Measurements from ENCODE around the gene TRAFD1.

Gene TRAFD1

GRCh38 chr12:112116232-112117060, 8.9 kb upstream of the TRAFD1 start:
- CTCF ChIA-PET = no interaction called here
- POLR2A ChIA-PET = interaction anchor here (0.5 to 2.4 kb wide), 12 partner anchors 9 to 271 kb away, joined by 3 to 36 read pairs (median 4); partner anchors contain the start of gene TRAFD1
- peak; percentile 84 for DNase-seq (ENCODE audit: extremely low spot score)
- TF ChIP-seq L3MBTL2 (conservative IDR thresholded peaks at IDR 0.05) (peak; percentile 42), HDGF (IDR thresholded peaks at IDR 0.05; ENCODE audit: borderline replicate concordance) (no peak)

GRCh38 chr12:112117685-112118084, 7.7 kb upstream of the TRAFD1 start:
- TF ChIP-seq ELF4 (IDR thresholded peaks at IDR 0.05) (no peak), CTBP1 (IDR thresholded peaks at IDR 0.05; ENCODE audit: borderline replicate concordance) (no peak), SUZ12 (IDR thresholded peaks at IDR 0.05) (no peak), ARNT (IDR thresholded peaks at IDR 0.05) (no peak), PKNOX1 (IDR thresholded peaks at IDR 0.05) (no peak), TARDBP (IDR thresholded peaks at IDR 0.05) (no peak), FOXM1 (IDR thresholded peaks at IDR 0.05; ENCODE audit: borderline replicate concordance) (no peak), FOXA1 (IDR thresholded peaks at IDR 0.05) (no peak), NFRKB (IDR thresholded peaks at IDR 0.05) (no peak), ZNF384 (IDR thresholded peaks at IDR 0.05) (no peak), HDGF (IDR thresholded peaks at IDR 0.05; ENCODE audit: borderline replicate concordance) (no peak), BHLHE40 (IDR thresholded peaks at IDR 0.05; ENCODE audit: borderline replicate concordance) (no peak), LEF1 (IDR thresholded peaks at IDR 0.05; ENCODE audit: borderline replicate concordance) (no peak), SP1 (IDR thresholded peaks at IDR 0.05) (no peak), FOXK2 (IDR thresholded peaks at IDR 0.05) (no peak), L3MBTL2 (conservative IDR thresholded peaks at IDR 0.05) (no peak)
- POLR2A ChIA-PET = interaction anchor here (2.1 to 2.4 kb wide), 2 partner anchors 8 to 269 kb away, joined by 10 to 36 read pairs; partner anchors contain the start of gene TRAFD1
- no peak for DNase-seq (ENCODE audit: extremely low spot score)
- CTCF ChIA-PET = interaction anchor here (0.6 kb wide), 1 partner anchor 27 kb away, joined by 3 read pairs; no protein-coding TSS in a partner anchor

- ChIA-PET CTCF (interaction anchor here (0.7 kb wide), 1 partner anchor 42 kb away, joined by 4 read pairs; no protein-coding TSS in a partner anchor), POLR2A (interaction anchor here (0.7 to 2.5 kb wide), 5 partner anchors 9 to 16 kb away, joined by 3 to 16 read pairs (median 3); partner anchors contain the start of gene NAA25)
- TF ChIP-seq ZNF384 (IDR thresholded peaks at IDR 0.05) (no peak), LEF1 (IDR thresholded peaks at IDR 0.05; ENCODE audit: borderline replicate concordance) (no peak), ARNT (IDR thresholded peaks at IDR 0.05) (no peak), FOXM1 (IDR thresholded peaks at IDR 0.05; ENCODE audit: borderline replicate concordance) (no peak)
- no peak for DNase-seq (ENCODE audit: extremely low spot score)
Observed at GRCh38 chr12:112121780-112122565, 3.4 kb upstream of the TRAFD1 start.

- CTCF ChIA-PET = interaction anchor here (0.6 kb wide), 1 partner anchor 185 kb away, joined by 3 read pairs; no protein-coding TSS in a partner anchor
Observed at GRCh38 chr12:112122823-112123690, 2.3 kb upstream of the TRAFD1 start.

GRCh38 chr12:112124918-112125249, 476 bp upstream of the TRAFD1 start:
- ChIA-PET CTCF (interaction anchor here (0.6 to 1.0 kb wide), 3 partner anchors 11 to 77 kb away, joined by 3 read pairs; no protein-coding TSS in a partner anchor), POLR2A (interaction anchor here (0.6 to 2.8 kb wide), 8 partner anchors 8 to 113 kb away, joined by 3 to 36 read pairs (median 4); partner anchors contain the start of gene NAA25)
- no peak for DNase-seq (ENCODE audit: extremely low spot score)
- TF ChIP-seq NFRKB (IDR thresholded peaks at IDR 0.05) (no peak), BHLHE40 (IDR thresholded peaks at IDR 0.05; ENCODE audit: borderline replicate concordance) (no peak), SUZ12 (IDR thresholded peaks at IDR 0.05) (no peak), CTBP1 (IDR thresholded peaks at IDR 0.05; ENCODE audit: borderline replicate concordance) (no peak), HDGF (IDR thresholded peaks at IDR 0.05; ENCODE audit: borderline replicate concordance) (no peak), LEF1 (IDR thresholded peaks at IDR 0.05; ENCODE audit: borderline replicate concordance) (no peak), FOXK2 (IDR thresholded peaks at IDR 0.05) (no peak), ZNF384 (IDR thresholded peaks at IDR 0.05) (no peak), ELF4 (IDR thresholded peaks at IDR 0.05) (no peak), TARDBP (IDR thresholded peaks at IDR 0.05) (no peak), SP1 (IDR thresholded peaks at IDR 0.05) (no peak), FOXM1 (IDR thresholded peaks at IDR 0.05; ENCODE audit: borderline replicate concordance) (no peak), ARNT (IDR thresholded peaks at IDR 0.05) (no peak), PKNOX1 (IDR thresholded peaks at IDR 0.05) (no peak), FOXA1 (IDR thresholded peaks at IDR 0.05) (no peak), L3MBTL2 (conservative IDR thresholded peaks at IDR 0.05) (no peak)

More at GRCh38 chr12:112122823-112123690, 2.3 kb upstream of the TRAFD1 start:
- TF ChIP-seq ZNF384 (IDR thresholded peaks at IDR 0.05) (0 out of 2 replicates have a peak, but pooled peaks have one; percentile 27), NFRKB (IDR thresholded peaks at IDR 0.05) (no peak), HDGF (IDR thresholded peaks at IDR 0.05; ENCODE audit: borderline replicate concordance) (no peak), SUZ12 (IDR thresholded peaks at IDR 0.05) (no peak), LEF1 (IDR thresholded peaks at IDR 0.05; ENCODE audit: borderline replicate concordance) (no peak), TARDBP (IDR thresholded peaks at IDR 0.05) (no peak), FOXK2 (IDR thresholded peaks at IDR 0.05) (no peak), L3MBTL2 (conservative IDR thresholded peaks at IDR 0.05) (no peak)
- POLR2A ChIA-PET = interaction anchor here (1.4 to 2.5 kb wide), 3 partner anchors 10 to 15 kb away, joined by 3 to 16 read pairs (median 4); partner anchors contain the start of gene NAA25
- peak; percentile 38 for DNase-seq (ENCODE audit: extremely low spot score)

Data from HEK293T (cell line).